Thyroid gland (tissue), 4 donors: ENCODE results near the gene CDK13.

ENCODE experiments used
- POLR2A ChIP-seq, 2 donors: fragments of 450-650 bp; IDR thresholded peaks; one replicate each; pipeline ENCODE4 v1.6.1; 2017; ENCODE audit warnings: antibody characterized with exemption in 2 of 2, mild to moderate bottlenecking in 2 of 2, moderate library complexity in 1 of 2
- TF ChIP-seq, protein P1 (sequence below), 6 experiments: fragments of 200-600 bp in 3 of 6; fragments of 450-650 bp in 3 of 6; sonication (generic) in 3 of 6; IDR thresholded peaks; one replicate each; pipeline ENCODE4 v1.5.1; 2016 to 2019; ENCODE audit warnings: antibody characterized with exemption in 6 of 6, mild to moderate bottlenecking in 2 of 6, inconsistent platforms in 1 of 6, moderate library complexity in 1 of 6

DNA sequence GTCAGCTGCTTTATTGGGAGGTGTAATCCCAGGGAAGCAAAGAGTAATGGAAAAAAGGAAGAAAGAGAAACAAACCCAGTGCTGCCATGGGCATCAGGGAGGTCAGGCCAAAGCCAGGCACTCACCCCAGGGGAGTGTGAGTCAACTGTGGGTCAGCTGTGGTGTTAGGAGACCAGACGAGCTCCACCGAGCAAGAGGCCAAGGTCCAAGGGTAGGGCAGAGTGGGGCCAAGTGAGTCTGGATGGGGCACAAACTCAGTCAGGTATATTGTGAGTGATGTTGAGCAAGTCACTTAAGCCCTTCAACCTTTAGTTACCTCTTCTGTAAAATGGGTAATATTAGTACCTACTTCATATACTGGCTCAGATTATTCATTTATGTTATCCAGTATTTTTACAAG, 30.4 kb upstream of the CDK13 start:
- TF ChIP-seq POLR2A (IDR thresholded peaks at IDR 0.05), result no peak
- TF ChIP-seq, protein P1, sequence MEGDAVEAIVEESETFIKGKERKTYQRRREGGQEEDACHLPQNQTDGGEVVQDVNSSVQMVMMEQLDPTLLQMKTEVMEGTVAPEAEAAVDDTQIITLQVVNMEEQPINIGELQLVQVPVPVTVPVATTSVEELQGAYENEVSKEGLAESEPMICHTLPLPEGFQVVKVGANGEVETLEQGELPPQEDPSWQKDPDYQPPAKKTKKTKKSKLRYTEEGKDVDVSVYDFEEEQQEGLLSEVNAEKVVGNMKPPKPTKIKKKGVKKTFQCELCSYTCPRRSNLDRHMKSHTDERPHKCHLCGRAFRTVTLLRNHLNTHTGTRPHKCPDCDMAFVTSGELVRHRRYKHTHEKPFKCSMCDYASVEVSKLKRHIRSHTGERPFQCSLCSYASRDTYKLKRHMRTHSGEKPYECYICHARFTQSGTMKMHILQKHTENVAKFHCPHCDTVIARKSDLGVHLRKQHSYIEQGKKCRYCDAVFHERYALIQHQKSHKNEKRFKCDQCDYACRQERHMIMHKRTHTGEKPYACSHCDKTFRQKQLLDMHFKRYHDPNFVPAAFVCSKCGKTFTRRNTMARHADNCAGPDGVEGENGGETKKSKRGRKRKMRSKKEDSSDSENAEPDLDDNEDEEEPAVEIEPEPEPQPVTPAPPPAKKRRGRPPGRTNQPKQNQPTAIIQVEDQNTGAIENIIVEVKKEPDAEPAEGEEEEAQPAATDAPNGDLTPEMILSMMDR (IDR thresholded peaks at IDR 0.05), result no peak
